ENCODE measurements around the gene ZCWPW2.

ZCWPW2 gene

DNA sequence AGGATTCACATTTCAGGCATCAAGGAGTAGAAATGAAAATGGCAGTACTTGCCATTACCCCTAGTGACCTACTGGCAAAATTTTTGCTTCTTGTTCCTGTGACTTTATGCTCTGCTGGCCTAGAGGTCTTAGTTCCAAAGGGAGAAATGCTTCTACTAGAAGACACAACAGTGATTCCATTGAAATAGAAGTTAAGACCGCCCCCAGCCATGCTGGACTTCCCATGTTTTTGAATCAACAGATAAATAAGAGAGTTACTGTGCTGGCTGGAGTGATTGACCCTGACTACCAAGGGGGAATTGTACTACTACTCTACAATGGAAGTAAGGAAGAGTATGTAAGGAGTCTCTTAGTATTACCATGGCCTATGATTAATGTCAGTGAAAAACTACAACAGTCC is 196.3 kb downstream of the ZCWPW2 start (continued):
- TF ChIP-seq, protein P1, sequence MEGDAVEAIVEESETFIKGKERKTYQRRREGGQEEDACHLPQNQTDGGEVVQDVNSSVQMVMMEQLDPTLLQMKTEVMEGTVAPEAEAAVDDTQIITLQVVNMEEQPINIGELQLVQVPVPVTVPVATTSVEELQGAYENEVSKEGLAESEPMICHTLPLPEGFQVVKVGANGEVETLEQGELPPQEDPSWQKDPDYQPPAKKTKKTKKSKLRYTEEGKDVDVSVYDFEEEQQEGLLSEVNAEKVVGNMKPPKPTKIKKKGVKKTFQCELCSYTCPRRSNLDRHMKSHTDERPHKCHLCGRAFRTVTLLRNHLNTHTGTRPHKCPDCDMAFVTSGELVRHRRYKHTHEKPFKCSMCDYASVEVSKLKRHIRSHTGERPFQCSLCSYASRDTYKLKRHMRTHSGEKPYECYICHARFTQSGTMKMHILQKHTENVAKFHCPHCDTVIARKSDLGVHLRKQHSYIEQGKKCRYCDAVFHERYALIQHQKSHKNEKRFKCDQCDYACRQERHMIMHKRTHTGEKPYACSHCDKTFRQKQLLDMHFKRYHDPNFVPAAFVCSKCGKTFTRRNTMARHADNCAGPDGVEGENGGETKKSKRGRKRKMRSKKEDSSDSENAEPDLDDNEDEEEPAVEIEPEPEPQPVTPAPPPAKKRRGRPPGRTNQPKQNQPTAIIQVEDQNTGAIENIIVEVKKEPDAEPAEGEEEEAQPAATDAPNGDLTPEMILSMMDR (tag by site-specific recombination; IDR thresholded peaks at IDR 0.05): no peak
- no peak for TF ChIP-seq ZNF426 (tag by site-specific recombination; IDR thresholded peaks at IDR 0.05)
- no peak for TF ChIP-seq ZSCAN18 (tag by site-specific recombination; IDR thresholded peaks at IDR 0.05)
- TF ChIP-seq ZXDB (tag by site-specific recombination; IDR thresholded peaks at IDR 0.05): no peak
- no peak for TF ChIP-seq ZNF558 (tag by site-specific recombination; IDR thresholded peaks at IDR 0.05)
- no peak for TF ChIP-seq ZNF645 (tag by site-specific recombination; IDR thresholded peaks at IDR 0.05)

DNA sequence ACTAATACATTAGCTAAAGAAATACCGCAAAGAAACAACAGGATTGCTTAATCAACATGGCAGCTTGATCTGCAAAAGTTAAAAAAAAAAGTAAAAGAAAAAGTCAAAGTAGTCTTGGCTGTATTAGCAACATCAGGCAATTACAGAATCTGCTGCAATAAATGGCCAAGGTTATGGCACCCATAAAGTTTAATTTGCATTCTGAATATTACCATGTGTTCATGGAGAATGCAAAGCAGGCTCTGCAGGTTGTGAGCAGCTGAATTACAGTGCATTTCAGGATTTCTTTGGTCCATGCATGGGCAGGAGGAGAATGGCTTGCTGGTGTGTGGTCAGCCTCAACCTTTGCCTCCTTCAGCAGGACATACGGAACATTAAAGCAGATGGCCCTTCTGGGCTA is 199.2 kb downstream of the ZCWPW2 start:
- Histone ChIP-seq H3K4me3 (ENCODE audit: low read depth, low read length) (no peak overlapping the region), H3K36me3 (ENCODE audit: control insufficient read depth in 2 of 2, insufficient read depth in 1 of 2, low read length in 2 of 2) (no peaks in the 10 kb centered on the region), H3K9me3 (ENCODE audit: control insufficient read depth, insufficient read depth, low read depth, low read length) (no peaks in the 10 kb centered on the region), H3K4me1 (ENCODE audit: control insufficient read depth, insufficient read depth, low read length) (no peaks in the 10 kb centered on the region), H3K27ac (ENCODE audit: extremely low read depth, low read depth, low read length) (no peak overlapping the region)
- ChIA-PET POLR2A (no interaction called here), CTCF (no interaction called here)
- no peak for TF ChIP-seq ZBTB11 (tag by site-specific recombination; conservative IDR thresholded peaks at IDR 0.05; ENCODE audit: low read depth)
- no peak for TF ChIP-seq ZNF658 (tag by site-specific recombination; IDR thresholded peaks at IDR 0.05)
- no peak for TF ChIP-seq EGR2 (tag by site-specific recombination; IDR thresholded peaks at IDR 0.05; ENCODE audit: low read depth)
- TF ChIP-seq ZNF239 (tag by site-specific recombination; IDR thresholded peaks at IDR 0.05): no peak
- TF ChIP-seq ZNF24 (tag by site-specific recombination; IDR thresholded peaks at IDR 0.05): no peak
- no peak for TF ChIP-seq ZNF747 (tag by site-specific recombination; IDR thresholded peaks at IDR 0.05)
- TF ChIP-seq ZNF248 (tag by site-specific recombination; IDR thresholded peaks at IDR 0.05): no peak
- TF ChIP-seq ZNF133 (tag by site-specific recombination; IDR thresholded peaks at IDR 0.05): no peak
- no peak for TF ChIP-seq SP2 (tag by site-specific recombination; IDR thresholded peaks at IDR 0.05)
- TF ChIP-seq GLIS1 (tag by site-specific recombination; IDR thresholded peaks at IDR 0.05): no peak
- TF ChIP-seq ZNF354C (tag by site-specific recombination; IDR thresholded peaks at IDR 0.05; ENCODE audit: borderline replicate concordance, low read depth): no peak
- no peak for TF ChIP-seq ZNF138 (tag by site-specific recombination; IDR thresholded peaks at IDR 0.05; ENCODE audit: borderline replicate concordance)
- TF ChIP-seq, protein P2, sequence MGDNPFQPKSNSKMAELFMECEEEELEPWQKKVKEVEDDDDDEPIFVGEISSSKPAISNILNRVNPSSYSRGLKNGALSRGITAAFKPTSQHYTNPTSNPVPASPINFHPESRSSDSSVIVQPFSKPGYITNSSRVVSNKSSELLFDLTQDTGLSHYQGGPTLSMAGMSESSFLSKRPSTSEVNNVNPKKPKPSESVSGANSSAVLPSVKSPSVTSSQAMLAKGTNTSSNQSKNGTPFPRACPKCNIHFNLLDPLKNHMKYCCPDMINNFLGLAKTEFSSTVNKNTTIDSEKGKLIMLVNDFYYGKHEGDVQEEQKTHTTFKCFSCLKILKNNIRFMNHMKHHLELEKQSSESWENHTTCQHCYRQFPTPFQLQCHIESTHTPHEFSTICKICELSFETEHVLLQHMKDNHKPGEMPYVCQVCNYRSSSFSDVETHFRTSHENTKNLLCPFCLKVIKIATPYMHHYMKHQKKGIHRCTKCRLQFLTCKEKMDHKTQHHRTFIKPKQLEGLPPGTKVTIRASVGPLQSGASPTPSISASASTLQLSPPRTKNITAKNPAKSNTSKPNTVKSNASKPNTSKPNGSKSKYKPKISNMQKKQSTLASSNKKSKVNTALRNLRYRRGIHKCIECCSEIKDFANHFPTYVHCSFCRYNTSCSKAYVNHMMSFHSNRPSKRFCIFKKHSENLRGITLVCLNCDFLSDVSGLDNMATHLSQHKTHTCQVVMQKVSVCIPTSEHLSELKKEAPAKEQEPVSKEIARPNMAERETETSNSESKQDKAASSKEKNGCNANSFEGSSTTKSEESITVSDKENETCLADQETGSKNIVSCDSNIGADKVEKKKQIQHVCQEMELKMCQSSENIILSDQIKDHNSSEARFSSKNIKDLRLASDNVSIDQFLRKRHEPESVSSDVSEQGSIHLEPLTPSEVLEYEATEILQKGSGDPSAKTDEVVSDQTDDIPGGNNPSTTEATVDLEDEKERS (tag by site-specific recombination; IDR thresholded peaks at IDR 0.05): no peak
- TF ChIP-seq ZNF148 (tag by site-specific recombination; IDR thresholded peaks at IDR 0.05; ENCODE audit: borderline replicate concordance): no peak
- no peak for TF ChIP-seq GLI2 (tag by site-specific recombination; IDR thresholded peaks at IDR 0.05; ENCODE audit: borderline replicate concordance, low read depth)
- TF ChIP-seq YY2 (tag by site-specific recombination; IDR thresholded peaks at IDR 0.05): no peak
- TF ChIP-seq ELK4 (IDR thresholded peaks at IDR 0.05; ENCODE audit: borderline replicate concordance, low read depth, low read length): no peak

Measured in HEK293 (cell line).